ENCODE data around the gene GRIA4.

GRIA4 gene

GRCh38 chr11:105937738-105938137, 327.9 kb downstream of the GRIA4 start:
- no peaks in the 10 kb centered on the region for H3K27me3 Mint-ChIP-seq
- H3K36me3 Mint-ChIP-seq = no peaks in the 10 kb centered on the region
- no peak overlapping the region for H3K4me3 Mint-ChIP-seq
- no peak overlapping the region for H3K27ac Mint-ChIP-seq
- no peak for DNase-seq
- H3K4me1 Mint-ChIP-seq = no peaks in the 10 kb centered on the region
- no peak for ATAC-seq (replicated peaks)
- no peaks in the 10 kb centered on the region for H3K9me3 Mint-ChIP-seq

- no peak overlapping the region for H3K27ac Mint-ChIP-seq
- H3K9me3 Mint-ChIP-seq = no peaks in the 10 kb centered on the region
- DNase-seq (no peak), ATAC-seq (replicated peaks) (no peak)
- no peaks in the 10 kb centered on the region for H3K4me1 Mint-ChIP-seq
- H3K36me3 Mint-ChIP-seq = no peaks in the 10 kb centered on the region
- H3K27me3 Mint-ChIP-seq = no peaks in the 10 kb centered on the region
- no peak overlapping the region for H3K4me3 Mint-ChIP-seq
Measured at GRCh38 chr11:105942921-105943320, 333.0 kb downstream of the GRIA4 start.

- H3K4me1 Mint-ChIP-seq = no peaks in the 10 kb centered on the region
- ATAC-seq (replicated peaks) = no peak
- DNase-seq = no peak
- no peak overlapping the region for H3K4me3 Mint-ChIP-seq
- H3K36me3 Mint-ChIP-seq = no peaks in the 10 kb centered on the region
- H3K9me3 Mint-ChIP-seq = no peaks in the 10 kb centered on the region
- H3K27ac Mint-ChIP-seq = no peak overlapping the region
- no peaks in the 10 kb centered on the region for H3K27me3 Mint-ChIP-seq
Measured at GRCh38 chr11:105948918-105949590, 339.2 kb downstream of the GRIA4 start.

- Mint-ChIP-seq H3K9me3 (peaks cover 4 to 12% of the 10 kb centered on the region in 2 donors), H3K4me3 (no peak overlapping the region), H3K27ac (no peak overlapping the region), H3K27me3 (no peaks in the 10 kb centered on the region), H3K36me3 (no peaks in the 10 kb centered on the region), H3K4me1 (no peaks in the 10 kb centered on the region)
- DNase-seq = no peak
- ATAC-seq (replicated peaks) = no peak
Measured at GRCh38 chr11:105953886-105954285, 344.0 kb downstream of the GRIA4 start.

- no peak overlapping the region for H3K27ac Mint-ChIP-seq
- peaks cover 11 to 17% of the 10 kb centered on the region in 2 donors for H3K9me3 Mint-ChIP-seq
- H3K27me3 Mint-ChIP-seq = no peaks in the 10 kb centered on the region
- no peaks in the 10 kb centered on the region for H3K36me3 Mint-ChIP-seq
- ATAC-seq (replicated peaks) (no peak), DNase-seq (no peak)
- no peak overlapping the region for H3K4me3 Mint-ChIP-seq
- H3K4me1 Mint-ChIP-seq = no peaks in the 10 kb centered on the region
Measured at GRCh38 chr11:105960252-105961245, 350.7 kb downstream of the GRIA4 start.

GRCh38 chr11:105968021-105968697, 358.3 kb downstream of the GRIA4 start:
- DNase-seq (no peak), ATAC-seq (replicated peaks) (no peak)
- Mint-ChIP-seq H3K27ac (no peak overlapping the region), H3K4me3 (no peak overlapping the region), H3K27me3 (no peaks in the 10 kb centered on the region), H3K36me3 (no peaks in the 10 kb centered on the region), H3K9me3 (no peaks in the 10 kb centered on the region), H3K4me1 (no peaks in the 10 kb centered on the region)

- Mint-ChIP-seq H3K36me3 (no peaks in the 10 kb centered on the region), H3K27ac (no peak overlapping the region), H3K4me3 (no peak overlapping the region), H3K27me3 (no peaks in the 10 kb centered on the region), H3K9me3 (no peaks in the 10 kb centered on the region), H3K4me1 (no peaks in the 10 kb centered on the region)
- ATAC-seq (replicated peaks) (no peak), DNase-seq (no peak)
Measured at GRCh38 chr11:105969756-105970155, 359.9 kb downstream of the GRIA4 start.

GRCh38 chr11:105975128-105975527, 365.3 kb downstream of the GRIA4 start:
- ATAC-seq (replicated peaks) = no peak
- no peak overlapping the region for H3K4me3 Mint-ChIP-seq
- DNase-seq = no peak
- no peaks in the 10 kb centered on the region for H3K36me3 Mint-ChIP-seq
- H3K4me1 Mint-ChIP-seq = no peaks in the 10 kb centered on the region
- H3K27ac Mint-ChIP-seq = no peak overlapping the region
- no peaks in the 10 kb centered on the region for H3K27me3 Mint-ChIP-seq
- no peaks in the 10 kb centered on the region for H3K9me3 Mint-ChIP-seq

- DNase-seq = no peak
- no peaks in the 10 kb centered on the region for H3K36me3 Mint-ChIP-seq
- no peak for ATAC-seq (replicated peaks)
- H3K4me1 Mint-ChIP-seq = no peaks in the 10 kb centered on the region
- no peak overlapping the region for H3K27ac Mint-ChIP-seq
- peaks cover 0 to 2% of the 10 kb centered on the region in 2 donors for H3K9me3 Mint-ChIP-seq
- no peak overlapping the region for H3K4me3 Mint-ChIP-seq
- no peaks in the 10 kb centered on the region for H3K27me3 Mint-ChIP-seq
Measured at GRCh38 chr11:105979997-105980703, 370.3 kb downstream of the GRIA4 start.

GRCh38 chr11:105986554-105986953, 376.7 kb downstream of the GRIA4 start:
- DNase-seq (no peak), ATAC-seq (replicated peaks) (no peak)
- Mint-ChIP-seq H3K4me1 (no peaks in the 10 kb centered on the region), H3K36me3 (peaks cover 0 to 4% of the 10 kb centered on the region in 2 donors), H3K27me3 (no peaks in the 10 kb centered on the region), H3K27ac (no peak overlapping the region), H3K4me3 (no peak overlapping the region), H3K9me3 (peaks cover 2 to 4% of the 10 kb centered on the region in 2 donors)

GRCh38 chr11:105988197-105988596, 378.3 kb downstream of the GRIA4 start:
- H3K4me3 Mint-ChIP-seq = no peak overlapping the region
- H3K4me1 Mint-ChIP-seq = no peaks in the 10 kb centered on the region
- no peak overlapping the region for H3K27ac Mint-ChIP-seq
- no peaks in the 10 kb centered on the region for H3K27me3 Mint-ChIP-seq
- H3K9me3 Mint-ChIP-seq = peaks cover 4 to 9% of the 10 kb centered on the region in 2 donors
- ATAC-seq (replicated peaks) (no peak), DNase-seq (no peak)
- peaks cover 8 to 9% of the 10 kb centered on the region in 2 donors for H3K36me3 Mint-ChIP-seq

- no peak for ATAC-seq (replicated peaks)
- no peaks in the 10 kb centered on the region for H3K4me1 Mint-ChIP-seq
- H3K27me3 Mint-ChIP-seq = no peaks in the 10 kb centered on the region
- DNase-seq = no peak
- peaks cover 9 to 14% of the 10 kb centered on the region in 2 donors for H3K9me3 Mint-ChIP-seq
- H3K36me3 Mint-ChIP-seq = peaks cover 16 to 17% of the 10 kb centered on the region in 2 donors
- H3K27ac Mint-ChIP-seq = no peak overlapping the region
- H3K4me3 Mint-ChIP-seq = no peak overlapping the region
Measured at GRCh38 chr11:105989124-105989523, 379.3 kb downstream of the GRIA4 start.

GRCh38 chr11:105991888-105992287, 382.0 kb downstream of the GRIA4 start:
- Mint-ChIP-seq H3K27ac (no peak overlapping the region), H3K9me3 (peaks cover 10 to 15% of the 10 kb centered on the region in 2 donors), H3K27me3 (no peaks in the 10 kb centered on the region), H3K36me3 (peaks cover 27 to 32% of the 10 kb centered on the region in 2 donors), H3K4me1 (peaks cover 0 to under 1% of the 10 kb centered on the region in 2 donors), H3K4me3 (no peak overlapping the region)
- no peak for ATAC-seq (replicated peaks)
- no peak for DNase-seq

All from stimulated activated naive B cell treated with anti-CD40 and anti-IgM and Interleukin-4, amounts not matched to agents 10 μg/mL and 1 μg/mL and 100 μg/mL, for 72 hours (primary cell).